GM18870 (cell line): ENCODE measurements around the gene PFKL.
"Not testable (repeated sequence)": the region's sequence is repeated elsewhere in the genome, so short reads cannot be mapped to it uniquely, and the experiment has no call there.

Experiments
- ATAC-seq: cut with Tn5 transposase; IDR thresholded peaks from one replicate; pipeline ENCODE4 v1.9.1; 2021; ENCODE audit warnings: moderate library complexity; ENCODE audit not compliant: unreplicated experiment

PFKL gene

DNA sequence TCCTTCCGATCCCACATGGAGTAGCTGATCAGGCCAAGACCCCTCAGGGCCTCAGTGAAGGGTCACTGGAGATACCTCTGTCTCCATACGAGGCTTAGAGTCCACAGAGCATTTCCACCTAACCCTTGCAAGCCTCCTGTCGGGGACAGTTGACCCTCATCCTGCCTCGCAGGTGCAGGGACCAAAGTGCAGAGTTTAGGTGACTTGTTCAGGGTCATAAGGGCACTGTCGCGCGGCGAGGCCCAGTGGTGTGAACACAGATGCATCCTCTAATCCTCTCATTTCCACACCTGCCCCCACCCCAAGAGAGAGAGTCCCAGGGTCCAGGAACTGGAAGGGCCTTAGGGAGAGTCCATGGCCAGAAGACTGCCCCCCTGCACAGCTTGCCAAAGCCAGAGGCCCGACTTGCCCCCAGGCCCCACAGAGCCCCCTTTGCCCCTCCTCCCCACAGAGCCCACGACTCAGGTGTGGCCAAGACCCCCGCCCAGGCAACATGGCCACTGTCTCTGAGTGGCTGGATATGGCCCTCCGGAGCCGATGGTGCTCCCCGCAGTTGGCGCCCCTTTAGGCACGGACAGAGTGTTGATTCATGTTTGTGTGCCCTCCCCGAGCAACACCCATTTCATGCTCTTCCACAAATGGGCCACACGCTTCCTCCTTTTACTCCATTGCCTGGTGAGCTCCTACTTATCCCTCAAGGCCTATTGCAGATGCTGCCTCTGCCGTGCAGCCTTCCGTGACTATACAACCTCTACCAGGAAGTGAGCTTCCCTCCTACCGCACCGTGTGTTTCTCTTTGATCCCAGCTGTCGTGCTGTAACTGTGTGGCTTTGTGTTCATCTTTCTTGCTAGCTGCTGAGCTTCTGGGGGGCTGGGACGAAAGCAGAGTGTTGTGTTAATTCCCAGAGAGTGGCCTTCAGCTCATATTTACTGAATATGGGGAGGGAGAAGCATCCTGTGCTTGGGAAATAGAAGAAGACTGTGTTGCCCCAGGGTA lies 55.2 kb downstream of the PFKL start:
- ATAC-seq, result no peak

DNA sequence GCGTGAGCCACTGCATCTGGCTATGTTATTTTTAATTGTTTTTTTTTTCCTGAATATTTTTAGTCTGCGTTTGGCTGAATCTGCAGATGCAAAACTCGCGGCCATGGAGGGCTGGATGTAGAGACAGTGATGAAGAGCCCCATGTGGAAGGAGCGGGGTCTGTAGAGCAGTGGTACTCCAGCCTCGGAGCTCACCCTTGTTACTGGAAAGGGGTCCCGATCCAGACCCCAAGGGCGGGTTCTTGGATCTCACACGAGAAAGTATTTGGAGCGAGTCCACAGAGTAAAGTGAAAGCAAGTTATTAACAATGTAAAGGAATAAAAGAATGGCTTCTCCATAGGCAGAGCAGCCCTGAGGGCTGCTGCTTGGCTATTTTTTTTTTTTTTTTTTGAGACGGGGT lies 56.3 kb downstream of the PFKL start:
- no peak for ATAC-seq

DNA sequence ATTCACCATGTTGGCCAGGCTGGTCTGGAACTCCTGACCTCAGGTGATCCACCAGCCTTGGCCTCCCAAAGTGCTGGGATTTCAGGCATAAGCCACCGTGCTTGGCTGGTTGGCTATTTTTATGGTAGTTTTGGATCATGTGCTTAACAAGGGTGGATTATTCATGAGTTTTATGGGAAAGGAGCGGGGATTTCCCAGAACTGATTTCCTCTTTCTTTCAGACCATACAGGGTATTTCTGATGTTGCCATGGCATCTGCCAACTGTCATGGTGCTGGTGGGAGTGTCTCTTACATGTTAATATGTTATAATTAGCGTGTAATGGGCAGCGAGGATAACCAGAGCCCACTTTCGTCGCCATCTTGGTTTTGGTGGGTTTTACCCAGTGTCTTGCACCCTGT lies 56.8 kb downstream of the PFKL start:
- ATAC-seq, result no peak

DNA sequence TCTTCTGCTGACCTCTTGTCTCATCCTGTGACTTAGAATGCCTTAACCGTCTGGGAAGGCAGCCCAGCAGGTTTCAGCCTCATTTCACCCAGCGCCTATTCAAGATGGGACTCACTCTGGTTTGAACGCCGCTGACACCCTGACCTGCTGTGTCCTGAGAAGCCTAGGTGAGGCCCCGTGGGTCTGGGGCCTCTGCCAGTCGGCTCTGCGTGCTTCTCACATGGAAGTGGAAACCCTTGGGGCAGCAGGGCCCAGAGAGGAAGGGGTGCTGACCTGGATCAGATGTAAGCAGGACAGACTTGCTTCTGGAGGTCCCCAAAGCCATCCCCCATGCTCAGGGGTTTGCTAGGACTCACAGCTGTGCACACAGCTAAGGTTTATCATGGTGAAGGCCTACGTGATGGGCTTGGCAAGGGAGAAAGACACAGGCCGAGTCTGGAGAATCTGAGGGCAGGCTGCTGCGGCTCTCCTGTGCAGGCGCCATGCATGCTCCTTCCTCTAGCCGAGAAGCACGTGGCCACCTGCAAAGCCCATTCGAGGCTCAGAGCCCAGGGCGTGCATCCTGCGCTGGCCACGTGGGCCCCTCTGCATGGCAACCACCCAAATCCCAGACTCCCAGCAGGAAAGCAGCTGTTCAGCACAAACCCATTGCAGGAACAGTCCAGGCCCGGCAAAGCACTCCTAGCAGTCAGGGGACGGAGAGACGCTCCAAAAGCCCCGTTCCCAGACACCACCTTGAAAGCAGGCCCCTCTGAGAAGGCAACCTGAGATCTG lies 57.4 kb downstream of the PFKL start:
- ATAC-seq, result no peak

DNA sequence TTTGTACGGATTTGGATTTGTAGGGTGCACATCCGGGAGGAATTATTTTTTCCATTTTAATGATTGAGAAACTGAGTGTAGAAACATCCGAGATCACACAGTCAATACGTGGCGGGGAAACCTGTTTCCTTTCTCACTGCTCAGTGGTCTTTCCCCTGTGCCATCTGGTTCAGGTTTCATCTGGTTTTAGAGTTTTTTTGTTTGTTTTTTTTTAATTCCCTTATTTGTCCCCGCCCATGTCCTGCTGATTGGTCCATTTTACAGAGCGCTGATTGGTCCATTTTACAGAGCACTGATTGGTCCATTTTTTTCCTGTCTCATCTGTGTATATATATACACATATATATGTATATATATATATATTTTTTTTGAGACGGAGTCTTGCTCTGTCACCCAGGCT lies 59.5 kb downstream of the PFKL start:
- no peak for ATAC-seq

DNA sequence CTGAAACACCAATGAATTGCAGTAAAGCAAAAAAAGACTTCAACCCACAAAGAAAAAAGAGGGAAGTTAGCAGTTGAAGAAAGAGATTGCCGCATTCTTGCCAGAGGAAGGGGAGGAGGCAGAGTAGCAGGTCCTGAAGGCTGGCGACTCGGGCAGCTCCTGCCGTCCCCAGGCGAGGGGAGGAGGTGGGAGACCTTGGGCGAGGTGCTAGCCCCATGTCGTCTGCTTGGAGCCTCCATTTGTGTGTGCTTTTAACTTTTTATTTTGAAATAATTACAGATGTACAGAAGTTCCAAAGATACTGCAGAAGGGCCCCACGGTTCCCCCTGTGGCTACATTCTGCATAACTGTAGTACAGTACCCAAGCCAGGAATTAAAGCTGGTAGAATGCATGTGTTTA lies 60.3 kb downstream of the PFKL start:
- no peak for ATAC-seq

DNA sequence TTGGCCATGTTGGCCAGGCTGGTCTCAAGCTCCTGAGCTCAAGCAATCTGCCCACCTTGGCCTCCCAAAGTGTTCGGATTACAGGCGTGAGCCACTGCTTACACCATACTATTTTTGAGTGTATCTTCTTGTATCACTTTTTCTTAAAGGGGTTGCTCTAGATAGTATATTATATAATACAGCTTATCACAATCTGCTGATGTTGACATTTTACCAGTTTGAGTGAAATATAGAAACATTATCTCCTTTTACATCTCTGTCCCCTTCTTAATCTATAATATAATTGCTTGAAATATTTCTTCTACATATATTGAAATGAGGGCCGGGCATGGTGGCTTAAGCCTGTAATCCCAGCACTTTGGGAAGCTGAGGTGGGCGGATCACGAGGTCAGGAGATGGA lies 62.0 kb downstream of the PFKL start:
- ATAC-seq, result not testable (repeated sequence)

DNA sequence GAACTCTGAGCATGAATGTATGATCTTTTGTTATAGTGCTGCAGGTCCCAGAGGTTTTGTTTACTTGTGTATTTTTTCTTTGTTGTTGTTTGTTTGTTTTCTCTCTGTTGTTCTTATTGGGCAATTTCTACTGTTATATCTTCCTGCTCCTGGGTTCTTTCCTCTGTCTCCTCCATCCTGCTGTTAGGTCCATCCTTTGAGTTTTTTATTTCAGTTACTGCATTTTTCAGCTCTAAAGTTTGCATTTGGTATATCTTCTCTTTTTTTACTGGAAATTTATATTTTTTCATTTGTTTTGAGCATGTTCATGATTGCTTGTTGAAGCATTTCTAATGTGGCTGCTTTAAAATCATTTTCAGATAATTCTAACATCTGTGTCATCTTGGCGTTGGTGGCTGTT lies 63.4 kb downstream of the PFKL start:
- ATAC-seq, result no peak

DNA sequence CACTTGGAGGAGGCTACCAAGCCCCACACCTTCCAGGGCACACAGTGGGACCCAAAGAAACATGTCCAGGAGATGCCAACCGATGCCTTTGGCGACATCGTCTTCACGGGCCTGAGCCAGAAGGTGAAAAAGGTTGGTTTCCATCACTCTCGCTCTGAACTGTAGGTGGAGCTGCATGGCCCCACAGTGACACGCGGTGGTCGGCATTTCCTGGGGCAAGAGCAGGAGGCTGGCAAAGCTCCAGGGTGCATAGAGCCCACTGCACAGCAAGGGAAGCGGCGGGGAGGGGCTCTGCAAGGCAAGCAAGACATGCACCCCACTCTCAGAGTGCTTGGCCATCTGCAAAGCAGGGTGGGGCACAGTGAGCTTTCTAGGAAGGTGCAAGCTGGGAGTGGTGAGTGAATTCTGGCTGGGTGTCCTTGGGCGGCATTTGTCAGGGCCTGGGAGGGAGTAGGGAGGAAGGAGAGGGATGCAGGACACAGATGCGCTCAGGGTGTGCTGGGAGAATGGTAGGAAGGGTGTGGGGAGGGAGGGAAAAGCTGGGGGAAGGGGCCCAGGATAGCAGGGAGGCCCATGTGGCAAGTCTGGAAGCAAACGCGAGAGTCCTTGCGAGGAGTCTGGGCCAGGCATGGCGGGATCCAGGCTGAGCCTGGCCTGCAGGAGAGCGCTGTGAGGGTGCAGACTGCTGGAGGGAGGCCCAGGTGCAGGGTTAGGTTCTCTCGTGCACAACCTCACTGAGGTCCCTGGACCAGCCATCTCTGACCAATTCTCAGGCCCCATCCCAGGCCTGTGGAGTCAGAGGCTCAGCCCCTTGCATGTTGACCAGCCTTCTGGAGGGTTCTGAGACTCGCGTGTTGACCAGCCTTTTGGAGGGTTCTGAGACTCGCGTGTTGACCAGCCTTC lies 64.5 kb downstream of the PFKL start:
- no peak for ATAC-seq

DNA sequence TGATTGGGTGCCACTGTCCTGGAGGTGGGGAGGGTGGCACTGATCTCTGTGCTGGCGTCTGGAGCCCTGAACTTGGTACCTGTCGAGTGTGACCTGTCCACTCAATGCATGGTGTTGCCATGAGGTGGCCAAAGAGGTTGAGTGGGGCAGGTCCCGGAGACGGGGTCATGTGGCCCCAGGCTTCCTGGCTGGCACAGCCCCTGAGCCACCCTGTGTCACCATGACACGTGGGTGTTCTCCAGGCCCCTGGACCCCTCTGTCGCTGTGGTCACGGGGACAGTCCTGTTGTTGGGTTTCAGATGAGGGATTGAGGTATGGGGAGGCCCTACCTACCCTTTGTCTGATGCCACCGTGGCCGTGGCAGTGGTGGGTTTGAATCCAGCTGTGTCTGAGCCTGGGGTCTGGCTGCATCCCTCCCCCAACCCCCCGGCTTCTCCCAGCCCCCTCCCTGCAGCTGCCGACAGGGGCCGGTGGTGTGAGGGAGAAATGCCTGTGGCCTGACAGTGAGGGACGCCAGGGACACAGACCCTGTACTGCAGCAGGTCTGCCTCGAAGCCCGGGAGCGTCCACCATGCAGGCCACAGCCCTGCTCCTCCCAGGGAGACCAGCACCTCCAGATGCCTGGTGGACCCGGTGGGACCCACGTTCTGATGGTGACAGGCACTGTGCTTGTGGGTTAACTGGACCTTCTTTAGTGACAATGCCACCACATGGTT lies 65.6 kb downstream of the PFKL start:
- no peak for ATAC-seq

DNA sequence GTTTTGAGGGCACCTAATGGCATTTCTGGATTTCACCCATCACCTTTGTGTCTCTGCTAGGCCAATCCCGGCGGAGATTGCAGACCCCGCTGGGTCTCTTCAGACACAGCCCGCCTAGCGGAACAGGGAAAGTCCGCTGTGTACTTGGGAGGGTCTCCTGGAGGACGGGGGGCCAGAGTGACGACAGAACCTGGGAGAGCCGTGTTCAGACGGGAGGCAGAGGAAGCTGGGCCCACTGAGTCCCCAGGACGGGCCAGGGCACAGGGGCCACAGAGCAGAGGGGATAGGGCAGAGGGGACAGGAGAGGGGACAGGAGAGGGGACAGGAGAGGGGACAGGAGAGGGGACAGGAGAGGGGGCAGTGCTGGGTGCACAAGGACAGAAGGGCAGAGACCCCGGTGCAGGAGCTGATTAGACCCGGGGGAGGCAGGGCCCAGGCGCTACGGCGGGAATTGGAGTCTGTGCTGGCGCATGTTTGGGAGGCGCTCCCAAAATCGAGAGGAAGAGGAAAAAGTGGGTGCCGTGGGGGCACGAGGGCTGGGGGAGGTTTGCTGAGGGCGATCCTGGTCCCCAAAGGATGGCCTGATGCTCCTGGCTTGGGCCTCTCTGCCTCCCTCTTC lies 66.2 kb downstream of the PFKL start:
- ATAC-seq, result no peak

DNA sequence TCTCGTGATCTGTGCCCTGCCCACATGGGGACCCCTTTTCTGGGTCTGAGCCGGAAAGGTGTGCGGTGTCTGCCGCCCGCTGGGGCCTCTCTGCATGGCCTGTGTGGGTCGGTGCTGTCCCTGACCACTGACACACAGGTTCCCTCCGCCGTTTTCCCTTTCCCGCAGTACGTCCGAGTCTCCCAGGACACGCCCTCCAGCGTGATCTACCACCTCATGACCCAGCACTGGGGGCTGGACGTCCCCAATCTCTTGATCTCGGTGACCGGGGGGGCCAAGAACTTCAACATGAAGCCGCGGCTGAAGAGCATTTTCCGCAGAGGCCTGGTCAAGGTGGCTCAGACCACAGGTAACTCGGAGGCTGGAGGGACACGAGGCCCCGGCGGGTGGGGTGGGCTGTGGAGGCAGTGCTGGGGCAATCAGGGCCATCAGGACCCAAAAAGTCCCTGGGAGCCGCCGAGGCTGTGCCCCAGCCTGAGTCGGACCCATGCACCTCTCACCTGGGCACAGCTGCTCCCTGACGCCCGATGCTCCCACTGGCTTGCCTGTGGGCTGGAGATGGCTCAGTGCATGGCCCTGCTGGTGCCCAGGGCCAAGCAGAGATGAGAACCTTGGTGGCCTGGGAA lies 66.8 kb downstream of the PFKL start:
- ATAC-seq, result no peak

DNA sequence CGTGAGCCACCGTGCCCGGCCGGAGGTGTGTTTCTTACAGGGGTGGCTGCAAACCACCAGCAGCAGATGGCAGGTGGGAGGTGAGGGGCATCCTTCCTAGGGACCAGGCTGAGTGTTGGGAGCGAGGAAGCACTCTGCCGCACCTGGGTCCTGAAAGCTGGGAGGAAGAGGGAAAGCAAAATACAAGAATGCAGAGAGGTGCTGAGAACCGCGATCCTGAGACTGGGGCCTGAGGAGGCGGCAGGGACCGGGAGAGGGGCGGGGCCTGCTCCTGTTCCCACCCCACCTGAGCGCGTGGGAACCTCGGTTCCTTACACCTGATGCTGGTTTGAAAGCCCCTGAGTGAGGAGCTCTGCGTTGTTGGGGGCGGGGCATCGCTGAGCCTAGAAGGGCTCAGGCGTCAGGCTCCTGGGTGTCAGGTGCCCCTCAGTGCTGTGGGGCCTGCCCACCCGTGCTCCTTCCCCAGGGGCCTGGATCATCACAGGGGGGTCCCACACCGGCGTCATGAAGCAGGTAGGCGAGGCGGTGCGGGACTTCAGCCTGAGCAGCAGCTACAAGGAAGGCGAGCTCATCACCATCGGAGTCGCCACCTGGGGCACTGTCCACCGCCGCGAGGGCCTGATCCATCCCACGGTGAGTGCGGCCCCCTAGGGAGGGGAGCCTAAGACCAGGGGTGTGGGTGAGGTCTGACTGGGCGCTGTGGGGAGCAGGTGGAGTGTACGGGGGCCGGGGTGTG lies 69.0 kb downstream of the PFKL start:
- ATAC-seq, result no peak

DNA sequence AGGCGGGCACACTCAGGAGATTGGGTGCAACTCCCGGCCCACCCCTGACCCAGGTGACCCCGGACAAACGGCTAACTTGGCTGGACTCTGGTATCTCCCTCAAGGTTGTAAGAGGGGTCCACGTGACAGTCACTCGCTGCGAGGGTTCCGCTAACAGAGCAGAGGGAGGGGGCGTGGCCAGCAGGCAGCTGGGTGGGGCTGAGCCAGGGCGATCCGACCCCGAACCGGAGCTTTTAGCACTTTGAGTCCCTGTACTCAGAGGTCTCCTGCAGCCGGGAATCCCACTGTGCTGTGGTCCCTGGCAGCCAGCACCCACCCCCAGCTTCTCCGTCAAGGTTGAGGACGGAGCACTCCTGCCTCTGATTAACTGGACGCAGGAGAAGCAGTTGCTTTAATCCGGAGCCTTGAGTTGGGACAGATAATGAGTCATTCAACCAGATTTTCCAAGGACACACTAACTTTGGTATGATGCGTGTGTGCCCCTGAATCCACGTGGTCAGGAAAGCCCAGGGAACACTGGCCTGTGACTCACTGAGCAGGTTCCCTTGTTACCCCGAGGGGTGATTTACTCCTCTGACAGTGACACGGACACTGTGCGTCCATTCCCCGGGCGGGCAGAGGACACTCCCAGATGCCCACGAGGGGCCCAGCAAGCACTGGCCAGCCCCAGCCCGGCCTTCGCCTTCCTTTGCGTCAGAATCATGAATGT lies 70.3 kb downstream of the PFKL start:
- no peak for ATAC-seq

DNA sequence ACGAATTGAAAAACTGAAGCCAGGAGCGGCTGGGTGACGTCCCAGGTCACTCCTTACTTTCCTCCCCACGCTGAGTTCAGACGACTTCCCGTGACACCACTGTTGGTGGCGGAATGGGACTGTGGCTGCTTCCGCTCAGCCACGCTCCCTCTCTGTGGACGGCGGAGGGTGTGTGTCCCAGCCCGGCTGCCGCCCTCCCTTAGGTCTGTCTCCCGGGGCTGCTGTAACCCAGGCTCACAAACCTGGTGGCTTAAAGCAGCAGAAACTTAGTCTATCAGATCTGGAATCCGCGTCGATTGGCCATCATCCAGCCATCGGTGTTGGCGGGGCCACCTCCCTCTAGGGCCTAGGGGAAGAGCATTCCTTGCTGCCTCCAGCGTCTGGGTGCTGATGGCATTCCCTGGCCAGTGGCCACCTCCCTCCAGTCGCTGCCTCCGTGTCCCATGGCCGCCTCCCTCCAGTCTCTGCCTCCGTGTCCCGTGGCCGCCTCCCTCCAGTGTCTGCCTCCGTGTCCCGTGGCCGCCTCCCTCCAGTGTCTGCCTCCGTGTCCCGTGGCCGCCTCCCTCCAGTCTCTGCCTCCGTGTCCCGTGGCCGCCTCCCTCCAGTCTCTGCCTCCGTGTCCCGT lies 71.0 kb downstream of the PFKL start:
- no peak for ATAC-seq

DNA sequence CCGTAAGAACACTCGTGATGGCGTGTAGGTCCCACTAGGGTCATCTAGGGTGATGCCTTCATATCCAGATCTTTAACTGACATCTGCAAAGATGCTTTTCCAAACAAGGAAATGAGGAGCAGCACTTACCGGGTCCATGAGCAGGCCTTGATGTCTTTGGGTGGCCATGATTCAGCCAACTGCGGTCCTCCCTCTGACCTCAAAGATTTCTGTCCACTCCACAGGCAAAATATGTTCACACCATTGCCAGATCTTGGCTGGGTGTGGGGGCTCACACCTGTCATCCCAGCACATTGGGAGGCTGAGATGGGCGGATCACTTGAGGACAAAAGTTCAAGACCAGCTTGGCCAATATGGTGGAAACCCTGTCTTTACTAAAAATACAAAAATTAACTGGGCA lies 71.7 kb downstream of the PFKL start:
- no peak for ATAC-seq

DNA sequence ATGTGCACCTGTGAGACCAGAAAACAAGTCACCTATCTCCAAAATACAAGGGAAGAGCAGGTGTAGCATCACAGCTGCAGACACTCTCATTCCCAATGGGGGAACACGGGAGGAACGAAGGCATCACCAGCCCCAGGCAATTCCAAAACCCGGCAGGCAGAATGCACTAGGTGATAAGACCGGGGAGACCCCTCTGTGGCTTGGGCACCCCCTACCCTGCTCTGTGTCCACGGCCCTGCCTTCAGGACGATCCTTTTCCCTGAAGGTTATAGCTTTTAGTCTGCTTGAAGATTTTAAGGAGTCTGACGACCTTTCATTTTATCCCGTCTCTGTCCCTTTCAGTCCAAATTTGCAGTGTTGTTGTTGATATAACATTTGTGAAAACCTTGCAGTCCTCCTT lies 72.8 kb downstream of the PFKL start:
- no peak for ATAC-seq
